ENCODE results near the gene POLR2H.

DNA sequence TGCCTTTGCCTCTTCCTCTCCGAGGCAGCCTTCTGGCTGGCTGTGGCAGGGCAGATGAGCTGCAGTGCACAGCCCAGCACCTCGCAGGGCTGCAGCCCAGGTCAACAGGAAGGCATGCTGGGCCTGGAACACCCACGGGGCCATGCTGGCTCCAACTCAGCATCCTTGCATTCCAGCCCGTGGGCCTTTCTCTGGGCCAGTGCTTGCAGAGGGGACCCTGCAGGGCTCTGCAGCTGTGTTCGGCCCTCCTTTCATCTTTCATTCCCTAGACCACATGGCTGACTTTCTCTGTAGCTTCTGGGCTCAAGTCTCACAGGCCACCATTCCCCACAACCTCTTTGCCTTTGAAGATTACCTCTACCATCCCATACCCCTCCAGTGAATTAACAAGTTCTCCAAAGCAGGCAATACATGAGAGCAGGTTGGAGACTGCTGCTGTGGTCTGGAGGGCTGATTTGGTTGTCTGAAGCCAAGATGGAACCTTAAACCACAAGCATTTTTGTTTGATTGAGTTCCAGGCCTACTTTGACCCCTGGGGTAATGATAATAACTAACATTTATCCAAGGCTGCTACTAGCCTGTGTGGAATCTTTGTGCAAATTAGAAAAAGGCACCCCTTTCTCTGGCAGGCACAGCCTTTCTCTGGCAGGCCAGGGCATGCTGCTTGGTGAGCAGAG is 18.2 kb upstream of the POLR2H start:
- TF ChIP-seq GATA2 (IDR thresholded peaks at IDR 0.05; ENCODE audit: low read depth, low read length) (no peak), GATA3 (IDR thresholded peaks at IDR 0.05; ENCODE audit: low read depth, low read length) (no peak)
